Ovary (tissue), 9 donors: ENCODE measurements around the gene PLCB3. TPM values are rescaled to one million over a fixed set of nuclear protein-coding genes. Genes with fewer than 3 reads are reported as not detected.

ENCODE experiments used
- DNase-seq, 5 donors: peaks; one replicate each; pipeline ENCODE4 v3.0.0-alpha.2; 2019 to 2020
- H3K27ac ChIP-seq, 2 donors: fragments of 200-600 bp; one replicate each; pipeline versions ENCODE4 v1.5.1 to v1.8.0; 2019 to 2022
- H3K27me3 ChIP-seq: fragments of 200-600 bp; one replicate; pipeline ENCODE4 v1.8.0; 2022
- H3K36me3 ChIP-seq: fragments of 200-600 bp; sonication (generic); one replicate; pipeline ENCODE4 v1.5.1; 2019
- H3K4me1 ChIP-seq: one replicate; pipeline ENCODE4 v1.8.1; 2013; ENCODE audit warnings: mild to moderate bottlenecking, moderate library complexity; ENCODE audit not compliant: insufficient read depth
- H3K4me3 ChIP-seq: fragments of 200-600 bp; sonication (generic); one replicate; pipeline ENCODE4 v1.5.1; 2017
- H3K9me3 ChIP-seq, 2 donors: fragments of 200-600 bp in 1 of 2; sonication (generic) in 1 of 2; one replicate each; pipeline versions ENCODE4 v1.5.1 to v1.8.1; 2013 to 2019; ENCODE audit warnings: mild to moderate bottlenecking in 1 of 2, moderate library complexity in 1 of 2
- CTCF ChIP-seq, 3 donors: fragments of 450-650 bp in 2 of 3; fragments of 200-600 bp in 1 of 3; IDR thresholded peaks; one replicate each; pipeline versions ENCODE4 v1.5.1 to v1.8.0; 2016 to 2022; ENCODE audit warnings: antibody characterized with exemption in 3 of 3, mild to moderate bottlenecking in 1 of 3
- EP300 ChIP-seq: sonication (generic); formaldehyde crosslinking; IDR thresholded peaks from one replicate; pipeline ENCODE4 v1.6.1; 2017; ENCODE audit warnings: antibody characterized with exemption
- POLR2A ChIP-seq: fragments of 450-650 bp; IDR thresholded peaks from one replicate; pipeline ENCODE4 v1.6.1; 2017; ENCODE audit warnings: antibody characterized with exemption, mild to moderate bottlenecking, moderate library complexity
- WGBS, 3 donors: extraction: QIAGEN DNeasy Blood & Tissue Kit in 1 of 3; methylation state at CpG; one replicate each; pipeline versions ENCODE4 v1.1.5 to v1.1.7; 2013 to 2017; 5-methylcytosine and 5-hydroxymethylcytosine counted together
- intact Hi-C, 4 donors: fragments of 100-400 bp; cut with DNase I; formaldehyde crosslinking; loops; one replicate each; pipeline versions ENCODE4 v1.11.0 to v1.15.1; 2022 to 2023
- polyA plus RNA-seq, 2 donors: library from polyadenylated mRNA; stranded (reverse); fragments of 200-250 nt in 1 of 2; fragments of 350-450 nt in 1 of 2; fragmentation: Illumina TruSeq in 1 of 2; extraction: RNeasy Lipid Tissue Mini Kit (QIAGEN cat#74804) in 1 of 2; gene quantifications; one replicate each; pipeline ENCODE4 v1.2.3, GENCODE V29; 2013 to 2014
- total RNA-seq, 7 donors: library from RNA; depleted of rRNA in 2 of 7; stranded (reverse); fragments of >200 nt in 2 of 7; fragmentation: NEBNext Ultra II Directional in 3 of 7; extraction: Animal tissue kit (Norgen Biotek cat#: 25700) in 3 of 7; gene quantifications; one replicate each; pipeline versions ENCODE4 v1.1.0 to v1.2.4, GENCODE V29; 2016 to 2023
- donor health status: DM: no; HTN: no; CAD: no; lungs with moderate emphysema.
- donor health status: DM: no; HTN: no; CAD: no.
- donor health status: Bipolar disorder and iron deficiency.
- donor health status: DM: yes; HTN: yes; CAD: no.
- donor health status: DM: no; HTN: no; CAD: no.
- donor health status: DM: yes; HTN: yes; CAD: no.

PLCB3 gene
- total and polyA plus RNA-seq, 9 donors: 5.3 to 44.8 (median 29.1) TPM

GRCh38 chr11:64223001-64223651 lies 28.2 kb upstream of the PLCB3 start:
- Histone ChIP-seq H3K36me3 (no peaks in the 10 kb centered on the region), H3K4me1 (peaks cover 20% of the 10 kb centered on the region), H3K9me3 (no peaks in the 10 kb centered on the region), H3K4me3 (no peak overlapping the region), H3K27ac (no peak overlapping the region), H3K27me3 (no peaks in the 10 kb centered on the region)
- intact Hi-C loops: no loop called here
- DNase-seq: peak; percentile 24 to 57 (median 30)
- TF ChIP-seq CTCF (IDR thresholded peaks at IDR 0.05) (no peak), EP300 (no peak), POLR2A (no peak)
- WGBS, 3 donors: 63 to 70% (median 67%) methylated on average over 24 of the region's 24 CpGs

GRCh38 chr11:64224151-64224890 lies 27.0 kb upstream of the PLCB3 start:
- H3K9me3 ChIP-seq: no peaks in the 10 kb centered on the region
- DNase-seq: peak; percentile 16 to 41 (median 31)
- H3K4me1 ChIP-seq: peaks cover 20% of the 10 kb centered on the region
- H3K27me3 ChIP-seq: no peaks in the 10 kb centered on the region
- no peak overlapping the region for H3K4me3 ChIP-seq
- 84 to 88% (median 87%) methylated on average over 8 to 17 of the region's 17 CpGs for WGBS, 3 donors
- no peaks in the 10 kb centered on the region for H3K36me3 ChIP-seq
- H3K27ac ChIP-seq: no peak overlapping the region
- TF ChIP-seq POLR2A (no peak), EP300 (no peak), CTCF (IDR thresholded peaks at IDR 0.05) (no peak)
- intact Hi-C loops: no loop called here

- no peaks in the 10 kb centered on the region for H3K27me3 ChIP-seq
- DNase-seq: peak; percentile 12 to 50 (median 43)
- H3K9me3 ChIP-seq: no peaks in the 10 kb centered on the region
- H3K36me3 ChIP-seq: no peaks in the 10 kb centered on the region
- H3K4me1 ChIP-seq: peaks cover 23% of the 10 kb centered on the region
- intact Hi-C loops: no loop called here
- peak overlapping the region; percentile 52 to 62 for H3K27ac ChIP-seq
- peak overlapping the region; percentile 64 for H3K4me3 ChIP-seq
- 62 to 67% (median 65%) methylated on average over 22 of the region's 22 CpGs for WGBS, 3 donors
- TF ChIP-seq POLR2A: no peak
- TF ChIP-seq EP300: no peak
- TF ChIP-seq CTCF (IDR thresholded peaks at IDR 0.05): no peak
These were observed 26.3 kb upstream of the PLCB3 start for GRCh38 chr11:64224891-64225607.

- H3K36me3 ChIP-seq: no peaks in the 10 kb centered on the region
- peak within 1 kb of the TSS; percentile 52 to 62 for H3K27ac ChIP-seq
- H3K9me3 ChIP-seq: no peaks in the 10 kb centered on the region
- H3K4me3 ChIP-seq: peak within 1 kb of the TSS; percentile 64
- intact Hi-C loops: no loop called here
- 0 to 1% (median 0%) methylated on average over 40 to 54 of the region's 54 CpGs for WGBS, 3 donors
- DNase-seq: peak; percentile 90 to 95 (median 93)
- TF ChIP-seq EP300: no peak
- peak; percentile 92 for TF ChIP-seq POLR2A
- TF ChIP-seq CTCF (IDR thresholded peaks at IDR 0.05): peak in 2 of 3 donors; percentile 10 to 16
- peaks cover 23% of the 10 kb centered on the region for H3K4me1 ChIP-seq
- no peaks in the 10 kb centered on the region for H3K27me3 ChIP-seq
These were observed 25.5 kb upstream of the PLCB3 start, which contains the start of the genes NUDT22 and TRPT1 for GRCh38 chr11:64225608-64226506. NUDT22 (plus strand) TSS chr11:64226274; CDS start chr11:64226653, 379 bp downstream. TRPT1 (minus strand) TSS chr11:64226186; CDS start chr11:64225860, 326 bp downstream.
